HG02798 (cell line): ENCODE results near the gene INMT.

Experiments
- ATAC-seq: cut with Tn5 transposase; IDR thresholded peaks from one replicate; pipeline ENCODE4 v1.9.1; 2021; ENCODE audit warnings: mild to moderate bottlenecking; ENCODE audit not compliant: unreplicated experiment, poor library complexity

INMT gene

DNA sequence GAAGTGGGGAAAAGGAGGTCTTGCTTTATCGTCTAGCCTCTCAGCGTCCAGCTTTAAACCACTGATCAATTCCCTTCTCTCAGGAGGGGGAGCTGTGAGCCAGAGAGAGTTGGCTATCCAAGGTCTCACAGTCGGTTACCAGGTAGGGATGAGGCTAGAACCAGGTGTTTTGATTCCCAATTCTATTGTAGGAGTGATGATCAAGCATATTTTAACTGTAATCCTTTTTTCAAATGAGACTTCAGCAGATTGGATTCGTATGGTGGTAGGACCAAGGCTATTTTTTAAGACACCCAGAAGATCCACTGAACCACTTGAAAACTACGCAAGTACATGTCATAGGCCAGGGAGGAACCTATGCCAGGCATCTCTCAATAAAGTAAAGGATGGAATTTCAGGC is 27.6 kb downstream of the INMT start:
- no peak for ATAC-seq

GRCh38 chr7:30780941-30781340 is 29.0 kb downstream of the INMT start:
- no peak for ATAC-seq

GRCh38 chr7:30782690-30783089 is 30.8 kb downstream of the INMT start:
- no peak for ATAC-seq

GRCh38 chr7:30785786-30786185 is 33.9 kb downstream of the INMT start:
- ATAC-seq = no peak

DNA sequence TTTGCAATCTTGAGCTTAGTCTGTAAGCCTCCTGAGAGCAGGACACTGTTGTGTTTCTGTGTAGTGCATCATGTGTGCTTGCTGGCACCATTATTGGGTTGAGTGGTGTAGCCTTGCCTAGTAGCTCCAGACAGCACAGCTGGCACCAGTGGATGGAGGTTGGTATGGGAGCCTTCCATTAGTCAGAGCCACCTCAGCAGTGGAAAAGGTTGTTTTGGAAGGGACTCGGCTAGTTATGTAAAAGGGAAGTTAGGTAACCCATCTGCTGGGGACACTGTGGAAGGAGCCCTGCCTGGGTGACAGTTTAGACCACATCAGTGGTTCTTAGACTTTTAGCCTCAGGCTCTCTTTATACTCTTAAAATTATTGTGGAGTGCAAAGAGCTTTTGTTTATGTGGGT is 35.6 kb downstream of the INMT start:
- no peak for ATAC-seq

GRCh38 chr7:30788640-30789333 is 36.9 kb downstream of the INMT start:
- no peak for ATAC-seq

DNA sequence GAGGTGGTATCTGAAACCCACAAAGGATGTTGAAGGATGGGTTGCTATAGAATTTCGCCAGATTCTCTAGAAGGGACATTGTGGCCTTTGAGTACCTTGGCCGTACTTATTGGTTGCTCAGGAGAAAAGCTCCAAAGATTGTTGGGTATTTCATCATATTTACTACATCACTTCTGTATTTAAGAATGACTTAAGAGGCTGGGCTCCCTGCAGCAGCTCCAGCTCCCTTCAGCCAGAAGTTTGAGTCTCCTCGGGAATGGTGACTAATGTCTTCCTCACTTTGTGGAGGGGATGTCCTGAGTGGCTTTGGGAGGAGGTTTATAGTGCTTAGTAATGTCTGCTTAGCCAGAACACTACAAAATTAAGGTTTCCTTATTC is 37.4 kb downstream of the INMT start:
- ATAC-seq = no peak

GRCh38 chr7:30790356-30790755 is 38.4 kb downstream of the INMT start:
- no peak for ATAC-seq

DNA sequence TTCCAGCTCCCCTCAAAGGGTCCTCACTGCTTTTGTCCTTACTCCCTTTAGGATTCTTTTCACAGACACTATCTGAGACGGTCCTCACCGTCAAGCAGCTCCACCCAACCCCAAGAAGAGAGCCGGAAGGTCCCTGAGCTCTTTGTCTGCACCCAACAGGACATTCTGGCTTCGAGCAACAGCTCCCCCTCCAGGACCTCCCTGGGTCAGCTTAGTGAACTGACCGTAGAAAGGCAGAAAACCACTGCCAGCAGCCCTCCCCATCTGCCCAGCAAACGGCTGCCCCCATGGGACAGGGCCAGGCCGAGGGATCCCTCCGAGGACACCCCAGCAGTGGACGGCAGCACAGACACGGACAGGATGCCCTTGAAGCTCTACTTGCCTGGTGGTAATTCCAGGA is 39.2 kb downstream of the INMT start:
- ATAC-seq = no peak

DNA sequence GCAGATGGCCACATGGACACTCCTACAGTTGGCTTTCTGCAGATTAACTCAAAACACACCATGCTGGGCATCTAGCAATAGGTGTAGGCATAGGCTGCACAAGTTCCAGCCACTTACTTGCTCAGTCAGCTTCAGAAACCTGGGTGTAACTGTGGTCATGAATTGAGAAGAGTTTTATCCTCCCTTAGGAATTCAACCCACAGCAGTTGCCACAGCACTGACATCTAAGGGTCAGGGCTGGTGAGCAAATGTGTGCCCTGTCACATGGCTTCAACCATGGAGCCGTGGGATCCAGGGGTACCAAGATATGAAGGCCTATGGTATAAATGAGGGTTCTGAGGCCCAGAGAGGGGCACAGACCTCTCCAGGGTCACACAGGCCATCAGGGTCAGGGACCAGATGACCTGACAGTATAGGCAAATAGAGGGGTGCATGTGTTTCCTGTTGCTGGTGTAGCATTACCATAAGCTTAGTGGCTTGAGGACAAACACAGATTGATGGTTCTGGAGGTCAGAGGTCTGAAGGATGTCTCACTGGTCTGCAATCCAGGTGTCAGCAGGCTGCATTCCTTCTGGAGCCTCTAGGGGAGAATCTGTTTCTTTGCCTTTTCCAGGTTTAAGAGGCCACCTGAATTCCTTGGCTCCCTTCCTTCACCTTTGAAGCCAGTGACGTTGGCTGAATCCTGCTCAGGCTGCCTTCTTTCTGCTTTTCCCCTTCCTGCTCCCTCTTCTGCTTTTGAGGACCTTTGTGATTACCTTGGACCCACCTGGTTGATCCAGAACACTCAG is 43.4 kb downstream of the INMT start:
- ATAC-seq = no peak

GRCh38 chr7:30796105-30796869 is 44.4 kb downstream of the INMT start:
- peak; percentile 14 for ATAC-seq

DNA sequence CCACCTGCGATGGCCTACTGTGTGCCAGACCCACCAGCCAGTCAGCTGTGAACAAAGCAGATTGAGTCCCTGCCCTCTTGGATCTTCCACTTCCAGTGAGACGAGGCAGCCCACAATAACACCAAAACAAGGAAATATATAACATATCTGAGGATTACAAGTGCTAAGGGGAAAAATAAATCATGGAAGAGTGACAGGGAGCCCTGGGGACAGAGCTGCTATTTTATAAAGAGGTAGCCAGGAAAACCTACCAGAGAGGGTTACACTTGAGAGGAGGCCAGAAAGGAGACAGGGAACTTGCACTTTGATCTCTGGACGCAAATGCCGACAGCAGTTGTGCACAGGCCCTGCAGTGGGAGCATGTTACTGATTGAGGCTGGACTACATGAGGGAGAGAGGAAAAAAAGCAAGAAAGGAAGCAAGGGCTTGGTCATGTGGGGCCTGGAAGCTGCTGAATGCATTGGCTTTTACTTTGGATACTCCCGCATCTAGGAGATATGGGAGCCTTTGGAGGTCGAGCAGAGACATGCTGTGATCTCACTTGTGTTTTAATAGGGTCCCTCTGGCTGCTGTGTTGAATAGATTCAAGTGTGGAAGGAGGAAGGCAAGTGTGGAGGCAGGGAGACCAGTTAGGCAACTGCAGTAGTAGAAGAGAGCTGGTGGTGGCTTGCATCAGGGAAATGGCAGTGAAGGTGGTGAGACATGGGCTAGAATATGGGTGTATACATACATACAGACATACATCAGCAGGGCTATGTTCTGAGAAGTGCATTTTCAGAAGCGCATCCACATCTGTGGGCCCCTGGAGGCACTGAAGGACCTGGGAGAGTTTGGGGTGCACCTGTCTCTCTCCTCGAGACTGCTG is 45.5 kb downstream of the INMT start:
- ATAC-seq = no peak

GRCh38 chr7:30799206-30799975 is 47.5 kb downstream of the INMT start:
- ATAC-seq = peak; percentile 68

GRCh38 chr7:30799976-30800661 is 48.2 kb downstream of the INMT start:
- ATAC-seq = no peak

DNA sequence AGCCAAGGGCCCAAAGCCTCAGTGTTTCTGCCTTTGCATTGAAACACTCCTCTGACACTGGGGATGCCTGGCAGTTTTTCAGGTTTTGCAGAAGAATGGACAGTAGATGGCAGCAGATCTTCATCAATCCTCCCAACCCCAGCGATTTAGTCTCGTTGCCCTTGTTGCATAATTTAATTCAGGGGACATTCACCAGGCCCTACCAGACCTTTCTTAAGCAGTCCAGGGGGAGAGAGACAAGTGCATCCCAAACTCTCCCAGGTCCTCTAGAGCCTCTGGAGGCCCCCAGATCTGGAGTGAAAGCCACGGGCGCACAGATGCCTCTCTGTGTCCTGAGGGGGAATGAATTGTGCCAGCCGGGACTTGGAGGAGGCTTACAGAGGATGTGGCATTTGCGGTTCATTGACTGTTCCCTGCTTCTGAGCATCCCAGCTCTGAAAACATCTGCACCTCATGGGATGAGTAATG is 48.9 kb downstream of the INMT start:
- peak; percentile 34 for ATAC-seq

- no peak for ATAC-seq
Measured at GRCh38 chr7:30802812-30803211, 50.9 kb downstream of the INMT start.

DNA sequence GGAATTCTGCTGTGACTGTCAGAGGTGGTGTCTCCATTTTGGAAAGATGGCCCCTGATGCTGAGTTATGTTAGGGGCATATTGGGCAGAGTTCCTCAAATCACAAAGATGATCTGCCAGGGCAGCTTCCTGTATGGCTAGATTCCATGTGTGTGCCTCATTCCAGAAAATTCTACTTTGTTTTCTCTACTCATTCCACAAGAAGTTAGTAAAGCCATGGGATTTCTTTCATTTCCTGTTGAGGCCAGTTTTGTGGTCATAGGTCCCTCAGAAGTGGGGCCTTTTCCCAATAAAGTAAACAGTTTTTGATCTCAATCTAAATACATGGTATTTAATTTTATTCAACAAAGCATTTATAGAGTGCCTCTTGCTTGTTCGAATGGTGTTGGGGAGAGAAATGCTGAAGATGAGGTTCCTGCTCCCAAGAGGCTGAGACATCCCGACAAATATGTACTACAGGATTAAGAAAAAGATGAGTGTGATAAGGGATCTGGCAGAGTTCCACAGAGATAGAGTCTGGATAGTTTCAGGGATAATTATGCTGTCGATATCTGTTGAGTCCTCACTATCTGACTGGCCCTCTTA is 52.2 kb downstream of the INMT start:
- no peak for ATAC-seq

- ATAC-seq = no peak
Measured at GRCh38 chr7:30805081-30805691, 53.3 kb downstream of the INMT start.
